Activated naive CD8-positive, alpha-beta T cell treated with anti-CD3 and anti-CD28 coated beads, Interleukin-2, amount 50 U/mL, for 16 hours (primary cell): ENCODE results near the gene MARVELD1.
"Not testable (repeated sequence)": the region's sequence is repeated elsewhere in the genome, so short reads cannot be mapped to it uniquely, and the experiment has no call there.

Experiments
- DNase-seq: peaks from one replicate; pipeline ENCODE4 v3.0.0-alpha.2; 2020; ENCODE audit warnings: low read depth, low spot score

Gene MARVELD1

DNA sequence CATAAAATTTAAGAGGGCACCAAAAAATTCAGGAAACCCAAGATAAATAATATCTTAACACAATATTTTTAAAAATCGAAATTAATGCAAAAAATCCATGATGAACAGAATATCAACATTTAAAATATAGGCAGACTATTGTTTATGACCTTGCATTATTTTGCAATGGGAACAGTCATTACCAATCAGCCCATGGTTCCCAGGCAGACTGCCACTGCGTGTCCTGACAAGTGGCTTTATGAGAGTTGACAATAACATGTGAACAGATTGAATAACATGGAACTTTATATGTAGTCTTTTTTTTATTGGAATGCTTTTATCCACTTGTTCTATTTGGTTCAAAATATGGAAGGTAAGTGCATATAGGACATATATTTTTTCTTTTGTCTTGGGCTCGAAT, 23.4 kb upstream of the MARVELD1 start:
- DNase-seq: no peak

DNA sequence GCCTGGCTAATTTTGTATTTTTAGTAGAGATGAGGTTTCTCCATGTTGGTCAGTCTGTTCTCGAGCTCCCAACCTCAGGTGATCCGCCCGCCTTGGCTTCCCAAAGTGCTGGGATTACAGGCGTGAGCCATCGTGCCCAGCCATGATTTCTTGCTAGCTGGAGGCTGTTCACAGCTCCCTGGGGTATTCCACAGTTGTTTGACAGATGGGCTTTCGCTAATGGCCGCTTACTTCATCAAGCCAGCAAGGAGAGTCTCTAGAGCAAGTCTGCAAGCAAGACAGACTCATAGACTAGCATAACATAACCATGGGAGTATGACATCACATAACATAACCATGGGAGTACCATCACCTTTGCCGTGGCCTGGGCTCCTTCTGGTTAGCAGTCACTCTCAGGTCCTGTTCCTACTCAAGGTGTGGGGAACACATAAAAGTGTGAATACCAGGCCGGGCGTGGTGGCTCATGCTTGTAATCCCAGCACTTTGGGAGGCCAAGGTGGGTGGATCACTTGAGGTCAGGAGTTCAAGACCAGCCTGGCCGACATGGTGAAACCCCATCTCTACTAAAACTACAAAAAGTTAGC, 15.4 kb upstream of the MARVELD1 start:
- DNase-seq: not testable (repeated sequence)

DNA sequence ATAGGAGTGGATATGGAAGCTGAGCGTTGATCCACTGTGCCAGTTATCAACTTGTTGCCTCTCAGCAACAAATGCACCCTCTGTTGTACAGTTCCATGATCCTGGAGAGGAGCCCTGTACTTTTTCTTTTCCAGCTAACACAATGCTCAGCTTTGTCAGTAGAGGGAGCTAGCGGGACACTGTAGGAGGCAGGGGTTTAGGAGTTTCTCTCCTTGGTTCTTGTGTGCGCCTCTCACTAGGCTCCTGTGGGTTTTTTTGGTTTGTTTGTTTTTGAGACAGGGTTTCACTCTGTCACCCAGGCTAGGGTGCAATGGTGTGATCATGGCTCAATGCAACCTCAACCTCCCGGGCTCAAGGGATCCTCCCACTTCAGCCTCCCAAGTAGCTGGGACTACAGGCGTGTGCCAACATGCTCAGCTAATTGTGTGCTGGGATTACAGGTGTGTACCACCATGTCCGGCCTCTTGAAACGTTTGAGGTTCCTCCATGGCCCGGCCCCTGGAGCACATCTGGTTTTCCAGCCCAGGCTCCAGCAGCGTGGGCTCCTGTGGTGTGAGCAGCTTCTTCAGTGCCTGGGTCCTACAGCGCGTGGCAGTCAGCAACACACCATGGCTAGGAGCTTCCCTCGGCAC, 12.0 kb upstream of the MARVELD1 start:
- DNase-seq: no peak

DNA sequence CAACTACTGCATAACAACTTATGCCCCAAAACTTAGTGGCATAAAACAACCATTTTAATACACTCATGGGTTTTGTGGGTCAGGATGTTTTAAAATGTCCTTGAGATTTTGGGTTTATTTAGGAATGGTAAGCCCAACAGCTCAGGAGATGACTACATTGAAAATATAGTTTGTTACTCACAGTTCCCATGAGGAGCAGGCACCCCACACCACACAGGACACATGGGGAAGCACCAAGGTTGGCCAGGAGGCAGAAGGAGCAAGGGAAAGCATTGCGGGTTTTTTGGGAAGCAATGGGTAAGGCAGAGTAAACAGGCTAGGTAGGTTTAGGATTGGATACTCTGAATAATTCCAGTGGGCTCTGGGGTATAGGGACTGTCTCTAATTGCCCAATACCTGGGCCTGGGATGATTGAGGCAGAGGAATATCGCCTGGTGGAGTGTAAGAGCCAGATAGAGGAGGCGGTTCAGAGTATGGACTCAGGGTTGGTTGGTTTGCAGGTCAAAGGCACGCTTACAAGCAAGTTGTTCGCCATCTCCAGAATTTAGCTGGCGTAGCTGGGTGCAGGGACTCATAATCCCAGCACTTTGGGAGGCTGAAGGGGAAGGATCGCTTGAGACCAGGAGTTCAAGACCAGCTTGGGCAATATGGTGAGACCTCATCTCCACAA, 10.0 kb upstream of the MARVELD1 start:
- no peak for DNase-seq

DNA sequence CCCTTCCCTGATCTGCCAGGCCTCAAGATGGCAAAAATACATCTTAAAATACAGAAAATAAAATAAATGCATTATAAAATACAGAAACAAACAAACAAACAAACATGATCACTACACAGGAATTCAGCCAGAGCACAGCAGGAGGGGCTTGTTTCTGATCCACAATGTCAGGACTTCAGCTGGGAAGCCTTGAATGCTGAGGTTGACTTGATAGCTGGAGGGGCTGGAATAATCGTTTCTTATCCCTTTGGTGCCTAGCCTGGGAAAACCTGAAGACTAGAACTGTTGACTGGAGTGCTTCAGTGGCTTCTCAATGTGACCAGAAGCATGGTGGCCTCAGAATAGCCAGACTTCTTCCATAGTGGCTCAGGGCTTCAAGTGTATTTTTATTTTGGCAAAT, 9.2 kb upstream of the MARVELD1 start:
- no peak for DNase-seq

DNA sequence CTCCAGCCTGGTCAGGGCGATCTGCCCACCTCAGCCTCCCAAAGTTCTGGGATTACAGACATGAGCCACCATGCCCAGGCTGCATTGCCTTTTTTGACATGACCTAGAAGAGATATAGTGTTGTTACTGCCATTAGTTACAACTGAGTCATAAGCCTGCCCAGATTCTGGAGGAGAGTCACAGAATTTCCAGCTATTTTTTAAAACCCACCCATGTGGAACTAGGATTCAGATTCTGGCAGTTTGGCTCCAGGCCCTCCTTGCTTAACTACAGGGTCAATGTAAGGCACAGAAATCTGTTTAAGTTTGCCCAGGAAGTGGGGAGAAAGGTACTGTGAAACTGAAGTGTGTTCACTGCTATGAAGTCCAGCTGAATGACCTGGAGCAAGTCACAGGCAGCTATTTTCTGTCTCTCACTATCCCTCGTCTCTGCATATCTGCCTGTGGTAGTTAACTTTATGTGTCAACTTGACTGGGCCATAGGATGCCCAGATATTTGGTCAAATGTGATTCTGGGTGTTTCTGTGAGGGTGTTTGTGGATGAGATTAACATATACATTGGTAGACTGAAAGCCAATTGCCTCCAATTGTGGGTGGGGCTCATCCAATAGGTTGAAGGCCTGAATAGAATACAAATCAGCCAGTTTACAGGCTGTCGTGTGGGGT, 8.4 kb upstream of the MARVELD1 start:
- no peak for DNase-seq

DNA sequence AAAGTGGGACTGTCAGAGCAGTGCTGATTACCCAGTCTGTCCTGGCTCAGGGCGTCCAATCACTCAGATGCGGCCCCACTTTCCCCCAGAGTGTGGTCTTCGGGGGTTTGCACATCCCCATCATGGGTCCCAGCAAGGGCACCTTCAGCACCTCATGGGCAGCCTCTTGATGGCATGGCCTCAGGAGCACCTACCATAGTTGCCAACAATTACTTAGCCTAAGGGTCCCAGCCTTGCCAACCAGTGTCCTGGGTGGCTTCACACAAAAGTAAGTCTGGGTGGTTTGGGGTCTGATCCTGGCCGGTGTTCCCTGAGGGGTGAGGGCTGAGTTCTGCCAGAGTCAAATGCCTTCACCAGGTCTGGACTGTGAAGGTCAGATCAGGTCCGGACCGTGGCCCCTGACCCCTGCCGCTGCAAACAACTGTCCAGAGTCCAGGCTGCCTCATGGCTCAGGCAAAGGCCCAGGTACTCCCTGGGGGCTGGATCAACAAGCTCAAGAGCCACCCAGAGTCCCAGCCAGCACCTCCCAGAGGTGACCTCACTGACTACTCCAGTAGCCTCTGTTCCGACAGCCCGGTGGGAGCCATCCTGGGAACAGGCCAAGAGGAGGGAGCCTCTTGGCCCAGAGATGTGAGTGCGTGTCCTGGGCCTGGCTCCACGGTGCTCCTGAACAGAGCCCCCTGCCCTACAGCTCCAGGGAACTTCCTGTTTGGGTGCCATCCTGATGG, 6.2 kb upstream of the MARVELD1 start:
- DNase-seq: no peak

DNA sequence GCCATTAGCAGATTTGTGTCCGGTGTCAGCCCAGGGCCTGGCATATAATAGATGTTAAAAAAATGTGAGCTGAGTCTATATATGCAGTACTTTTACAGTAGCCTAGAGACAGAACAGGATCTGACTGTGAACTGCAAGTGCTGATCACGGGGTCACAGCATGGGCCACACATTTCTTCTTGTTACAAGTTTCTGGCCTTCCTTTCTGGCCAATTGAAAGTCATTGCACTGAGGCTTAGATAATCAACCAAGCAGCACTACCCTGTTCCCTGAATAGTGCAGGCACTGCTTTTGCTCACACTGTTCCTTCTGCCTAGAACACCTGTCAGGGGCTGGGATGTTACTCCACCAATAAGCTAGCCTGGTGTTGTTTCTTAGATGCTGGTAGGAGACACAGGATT, 5.4 kb upstream of the MARVELD1 start:
- DNase-seq: no peak

DNA sequence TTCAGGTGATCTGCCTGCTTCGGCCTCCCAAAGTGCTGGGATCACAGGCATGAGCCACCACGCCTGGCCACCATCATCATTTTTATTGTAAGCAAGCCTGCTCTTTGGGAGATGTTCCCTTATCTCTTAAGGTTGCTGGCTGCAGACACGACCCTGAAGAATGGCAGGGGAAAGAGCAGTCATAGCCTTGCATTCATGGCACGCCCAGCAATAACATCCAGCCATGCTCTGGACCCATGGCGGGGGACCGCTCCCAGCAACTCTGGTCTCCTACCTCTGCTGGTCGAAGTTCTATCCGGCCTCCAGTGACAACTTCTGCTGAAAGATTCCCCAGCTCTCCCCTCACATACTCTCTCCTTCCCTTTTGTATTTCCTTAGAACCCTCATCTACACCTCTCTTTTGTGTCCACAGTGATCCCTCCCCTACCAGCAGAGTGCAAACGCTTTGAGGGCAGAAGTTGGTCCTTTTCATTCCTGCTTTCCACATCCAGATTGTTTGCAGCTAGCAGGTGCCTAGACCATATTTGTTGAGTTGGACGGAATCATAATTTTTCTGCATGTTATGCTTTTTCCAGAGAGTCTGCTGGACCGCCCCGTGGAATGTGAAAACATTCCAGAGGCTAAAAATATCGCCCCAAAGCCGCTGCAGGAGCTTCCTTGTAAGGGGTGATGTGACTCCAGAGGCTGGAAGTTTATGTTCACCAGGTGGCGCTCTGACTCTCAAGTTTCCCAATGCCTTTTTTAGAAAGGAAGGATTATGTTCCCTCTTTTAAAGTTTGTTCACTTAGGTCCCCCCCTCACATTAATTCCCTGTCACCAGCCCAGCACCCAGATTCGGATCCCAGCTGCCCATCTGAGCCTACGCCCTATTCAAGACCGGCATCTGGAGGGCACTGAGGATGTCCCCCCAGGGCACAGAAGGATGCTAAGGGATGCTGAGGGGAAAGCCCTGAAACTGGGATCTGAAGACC, 4.3 kb upstream of the MARVELD1 start:
- DNase-seq: no peak

DNA sequence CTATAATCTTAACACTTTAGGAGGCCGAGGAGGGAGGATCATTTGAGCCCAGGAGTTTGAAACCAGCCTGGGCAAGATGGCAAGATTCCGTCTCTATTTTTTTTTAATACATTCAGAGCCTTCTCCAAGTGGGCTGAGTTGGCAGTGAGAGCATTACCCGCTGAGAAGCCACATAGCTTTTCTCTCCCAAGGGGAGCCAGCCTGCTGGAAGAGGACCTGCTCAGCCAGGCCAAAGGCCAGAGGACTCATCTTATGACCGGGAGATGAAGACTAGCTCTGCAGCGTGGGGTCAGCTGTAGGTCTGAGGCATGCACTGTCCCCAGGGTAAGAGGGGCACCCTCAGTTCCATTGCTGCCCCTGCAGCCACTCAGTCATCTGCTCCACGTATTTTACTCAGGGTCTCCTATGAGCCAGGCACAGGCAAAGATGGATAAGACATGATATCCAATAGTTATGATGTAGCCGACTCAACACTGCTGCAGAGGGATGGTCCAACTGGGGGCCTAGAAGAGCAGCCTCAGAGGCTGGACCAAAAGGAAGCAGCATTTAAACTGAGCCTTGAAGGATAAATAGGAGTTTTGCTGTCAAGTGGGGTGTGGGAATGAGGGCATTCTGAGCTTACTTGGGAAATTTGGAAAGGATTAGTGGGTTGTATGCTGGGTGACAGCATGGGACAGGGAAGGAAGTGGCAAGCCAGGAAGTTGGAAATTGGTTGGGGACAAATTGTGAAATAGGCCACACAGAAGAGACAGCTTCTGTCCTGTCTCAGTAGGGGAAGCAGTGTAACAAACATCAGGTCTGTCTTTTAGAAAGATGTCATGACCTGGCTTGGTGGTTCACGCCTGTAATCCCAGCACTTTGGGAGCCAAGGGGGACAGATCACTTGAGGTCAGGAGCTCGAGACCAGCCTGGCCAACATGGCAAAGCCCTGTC, 1.6 kb upstream of the MARVELD1 start:
- DNase-seq: no peak

DNA sequence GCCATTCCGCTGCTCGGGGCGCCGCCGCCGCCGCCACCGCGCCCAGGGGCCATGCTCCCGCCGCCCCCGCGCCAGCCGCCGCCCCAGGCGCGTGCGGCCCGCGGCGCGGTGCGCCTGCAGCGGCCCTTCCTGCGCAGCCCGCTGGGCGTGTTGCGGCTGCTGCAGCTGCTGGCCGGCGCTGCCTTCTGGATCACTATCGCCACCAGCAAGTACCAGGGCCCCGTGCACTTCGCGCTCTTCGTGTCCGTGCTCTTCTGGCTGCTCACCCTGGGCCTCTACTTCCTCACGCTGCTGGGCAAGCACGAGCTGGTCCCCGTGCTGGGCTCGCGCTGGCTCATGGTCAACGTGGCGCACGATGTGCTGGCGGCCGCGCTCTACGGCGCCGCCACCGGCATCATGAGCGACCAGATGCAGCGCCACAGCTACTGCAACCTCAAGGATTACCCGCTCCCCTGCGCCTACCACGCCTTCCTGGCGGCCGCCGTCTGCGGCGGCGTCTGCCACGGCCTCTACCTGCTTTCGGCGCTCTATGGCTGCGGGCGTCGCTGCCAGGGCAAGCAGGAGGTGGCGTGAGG, 383 bp downstream of the MARVELD1 start:
- no peak for DNase-seq

DNA sequence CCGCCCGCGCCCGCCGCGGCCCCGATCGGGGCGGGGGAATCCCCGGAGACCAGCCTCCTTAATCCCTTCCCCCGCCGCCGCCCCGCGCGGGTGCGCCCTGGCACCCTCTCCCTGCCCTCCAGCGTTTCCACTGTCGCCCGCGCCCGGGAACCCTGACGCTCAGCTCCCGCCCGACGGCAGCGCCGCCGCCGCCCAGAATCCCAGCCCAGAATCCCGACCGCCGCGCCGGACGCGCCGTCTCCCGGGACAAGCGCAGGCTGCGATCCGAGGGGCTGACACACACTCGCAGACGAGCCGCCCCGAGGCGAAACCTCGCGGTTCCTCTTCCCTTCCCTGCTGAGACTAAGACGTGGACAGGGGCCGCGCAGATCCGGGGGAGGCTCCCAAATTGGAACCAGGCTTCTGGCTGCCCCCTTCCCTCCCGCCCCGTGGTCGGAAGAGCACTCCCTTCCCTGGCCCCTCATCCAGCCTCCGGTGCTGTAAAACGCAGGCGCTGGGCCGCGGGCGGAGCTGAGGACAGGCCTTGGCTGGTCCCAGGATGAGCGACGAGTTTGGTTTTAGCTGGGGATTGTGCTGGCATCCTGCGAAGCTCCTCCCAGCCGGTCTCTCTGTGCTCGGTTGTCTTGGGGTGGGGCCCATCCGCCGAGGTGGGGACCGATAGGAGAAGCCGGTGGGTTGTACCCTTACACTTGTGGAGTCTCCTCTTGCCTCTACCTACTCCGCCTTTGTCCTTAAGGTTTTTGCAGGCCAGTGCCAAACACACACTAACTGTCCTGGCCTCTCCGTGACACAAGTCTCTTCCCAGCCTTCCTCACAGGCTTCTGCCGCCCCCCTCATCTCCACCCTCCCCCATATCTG, 1.1 kb downstream of the MARVELD1 start:
- no peak for DNase-seq

DNA sequence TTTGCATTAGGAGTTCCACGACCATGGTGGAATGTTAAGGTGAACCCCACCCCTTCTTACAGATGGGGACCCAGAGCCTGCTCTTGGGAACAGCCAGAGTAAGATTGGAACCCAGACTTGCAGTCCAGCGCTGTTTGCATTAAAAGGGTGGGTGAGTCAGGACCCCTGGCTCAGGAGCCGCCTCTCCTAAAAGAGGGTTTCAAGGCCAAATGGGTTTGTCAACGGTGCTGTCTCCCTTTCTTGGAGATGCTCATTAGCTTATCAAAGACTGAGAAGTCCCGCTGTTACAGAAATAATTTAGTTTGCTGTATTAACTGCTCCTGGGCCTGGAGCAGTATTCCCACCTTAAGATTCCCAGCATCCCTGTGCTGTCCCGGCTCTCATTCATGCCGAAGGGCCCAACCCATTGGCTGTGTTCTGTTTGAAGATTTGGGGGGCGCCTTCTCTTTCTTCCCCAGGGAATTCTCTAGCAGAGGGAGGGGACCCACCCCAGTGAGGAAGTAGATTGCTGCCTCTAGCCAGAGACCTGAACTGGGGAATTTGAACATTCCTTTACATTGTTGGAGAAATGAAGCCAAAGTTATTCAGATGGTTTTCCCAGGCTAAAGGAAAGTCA, 1.8 kb downstream of the MARVELD1 start:
- no peak for DNase-seq

DNA sequence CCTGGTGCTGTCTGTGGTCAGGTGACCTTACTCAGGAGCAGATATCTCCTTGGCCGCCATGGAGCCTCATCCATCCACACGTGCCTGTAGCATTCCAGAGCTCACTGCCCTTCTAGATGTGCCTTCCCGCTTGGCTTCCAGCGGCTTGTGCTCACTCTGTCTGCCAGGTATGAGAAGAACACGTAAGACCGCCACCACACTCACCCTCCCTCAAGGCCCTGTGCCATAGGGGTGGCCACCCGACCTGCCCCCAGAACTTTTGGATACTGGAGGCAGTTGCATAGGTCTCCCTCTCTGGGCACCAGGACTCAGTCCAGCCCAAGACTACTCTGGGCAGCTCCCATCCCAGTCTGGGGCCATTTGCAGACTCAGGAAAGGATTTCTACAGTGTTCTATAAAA, 4.1 kb downstream of the MARVELD1 start:
- no peak for DNase-seq

DNA sequence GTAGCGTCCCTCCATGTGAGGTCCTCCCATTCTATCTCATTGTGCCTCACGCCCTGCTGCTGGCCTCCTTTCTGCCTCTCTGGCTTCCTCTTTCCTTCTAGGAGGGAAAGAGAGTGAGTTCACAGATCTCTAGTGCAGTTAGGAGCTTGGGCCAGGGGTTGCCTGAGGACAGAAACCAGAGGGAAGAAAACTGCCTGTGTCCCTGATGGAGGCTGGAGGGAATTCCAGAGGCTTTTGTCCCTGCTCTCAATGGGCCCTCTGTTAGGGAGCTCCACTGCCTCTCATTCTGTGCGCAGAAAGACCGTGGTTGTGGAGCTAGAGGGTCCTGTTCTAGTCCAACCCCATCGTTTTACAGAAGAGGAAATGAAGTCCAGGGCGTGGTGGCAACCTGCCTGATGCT, 4.6 kb downstream of the MARVELD1 start:
- no peak for DNase-seq

DNA sequence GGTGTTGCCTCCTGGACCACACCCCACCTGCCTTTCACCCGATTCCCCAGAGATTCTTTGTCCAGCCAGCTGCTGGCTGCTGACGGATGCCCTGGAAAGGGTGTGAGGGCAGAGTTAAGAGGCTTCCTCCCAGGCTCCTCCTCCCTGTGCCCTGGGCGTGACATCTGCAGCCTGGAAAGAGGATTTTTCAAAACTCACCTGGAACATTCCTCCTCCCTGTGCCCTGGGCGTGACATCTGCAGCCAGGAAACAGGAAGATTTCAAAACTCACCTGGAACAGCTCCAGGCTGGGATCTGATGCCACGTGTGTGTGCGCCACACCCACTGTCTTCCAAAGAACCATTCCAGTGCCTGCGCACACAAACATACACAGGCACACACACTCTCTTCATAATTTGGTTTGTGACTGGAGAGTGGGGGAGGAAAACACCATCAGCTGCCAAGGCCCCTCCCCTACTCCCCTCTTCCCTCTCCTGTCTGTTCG, 5.2 kb downstream of the MARVELD1 start:
- DNase-seq: no peak

DNA sequence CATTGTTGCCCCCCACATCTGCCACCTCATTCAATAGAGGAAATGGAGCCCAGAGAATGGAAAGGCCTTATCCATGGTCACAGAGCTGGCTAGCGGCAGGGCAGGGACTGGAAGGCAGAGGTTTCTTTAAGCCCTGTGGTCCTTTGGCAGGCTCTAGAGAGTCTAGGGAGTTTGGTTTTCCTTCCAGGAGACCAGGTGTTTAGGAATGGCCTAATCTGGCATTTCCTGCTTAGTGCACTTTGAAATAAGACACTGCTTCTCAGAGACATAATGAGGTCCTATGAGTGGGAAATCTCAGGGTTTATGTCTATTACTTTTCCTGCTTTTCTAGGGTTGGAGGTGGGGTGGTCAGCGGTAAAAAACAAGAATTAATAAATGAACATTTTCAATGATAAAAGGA, 6.1 kb downstream of the MARVELD1 start:
- DNase-seq: no peak
